Stimulated activated CD8-positive, alpha-beta memory T cell treated with anti-CD3 and anti-CD28 coated beads, Interleukin-4, amount 100 ng/mL, for 4 hours (primary cell): ENCODE measurements around the gene MED12L.
A peak's percentile ranks its signal among the peaks of the same experiment; 100 is the strongest.
"Not testable (repeated sequence)": the region's sequence is repeated elsewhere in the genome, so short reads cannot be mapped to it uniquely, and the experiment has no call there.

ENCODE experiments used
- DNase-seq, 2 donors: peaks; one replicate each; pipeline ENCODE4 v3.0.0-alpha.2; 2020; ENCODE audit warnings: low read depth in 2 of 2, low spot score in 1 of 2

MED12L gene

DNA sequence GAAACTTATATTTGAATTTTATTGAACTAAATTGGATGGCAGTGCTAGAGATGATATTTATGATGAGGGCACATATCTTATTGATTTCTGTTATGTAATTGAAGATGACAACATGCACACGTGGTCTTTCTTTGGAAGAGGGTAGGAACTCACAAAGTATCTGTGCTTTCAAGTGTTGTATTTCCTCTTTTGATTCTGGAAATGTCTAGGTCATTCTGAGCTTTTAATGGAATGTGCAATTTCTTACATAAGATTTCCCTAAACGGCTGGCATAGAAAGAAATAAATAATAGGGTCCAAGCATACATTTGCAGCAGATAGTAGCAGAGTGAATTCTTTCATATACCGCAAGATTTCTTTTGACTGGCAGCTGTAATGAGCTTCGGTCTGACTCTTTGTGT lies 127.7 kb downstream of the MED12L start:
- no peak for DNase-seq

DNA sequence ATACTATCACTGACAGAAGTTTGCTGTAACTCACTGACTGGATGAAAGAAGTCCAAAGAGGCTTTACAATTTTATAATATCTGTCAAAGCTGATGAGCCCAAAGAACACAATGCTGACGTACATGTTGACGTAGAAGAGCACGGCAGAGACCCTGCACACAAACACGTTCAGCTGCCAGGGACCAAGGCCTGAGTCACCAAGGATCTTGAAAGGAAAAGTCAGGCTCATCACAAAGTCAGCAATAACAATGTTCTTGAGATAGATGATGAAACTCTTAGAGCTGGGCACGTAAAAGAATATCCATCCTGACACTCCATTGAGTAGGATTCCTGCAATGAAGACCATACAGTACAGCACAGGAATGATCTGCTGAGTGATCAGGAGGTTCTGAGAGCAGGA lies 128.4 kb downstream of the MED12L start:
- DNase-seq: no peak

DNA sequence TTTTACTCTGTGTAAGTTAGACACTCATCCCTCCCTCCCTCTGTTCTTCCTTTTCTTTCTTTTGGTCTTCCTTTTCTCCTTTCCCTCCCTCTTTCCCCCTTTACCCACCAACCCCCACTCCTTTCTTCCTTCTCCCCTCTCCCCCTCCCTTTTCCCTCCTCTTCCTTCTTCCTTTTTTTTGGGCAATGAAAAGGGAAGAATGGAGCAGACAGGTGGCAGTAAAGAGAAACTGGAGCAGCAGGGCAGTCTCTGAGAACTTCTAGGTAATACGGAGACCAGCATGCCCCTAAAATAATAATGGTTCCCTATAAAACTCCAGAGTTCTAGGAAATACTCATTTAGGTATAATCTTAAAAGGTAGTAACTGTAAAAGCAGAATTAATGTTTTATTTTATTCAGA lies 129.0 kb downstream of the MED12L start:
- DNase-seq: no peak

DNA sequence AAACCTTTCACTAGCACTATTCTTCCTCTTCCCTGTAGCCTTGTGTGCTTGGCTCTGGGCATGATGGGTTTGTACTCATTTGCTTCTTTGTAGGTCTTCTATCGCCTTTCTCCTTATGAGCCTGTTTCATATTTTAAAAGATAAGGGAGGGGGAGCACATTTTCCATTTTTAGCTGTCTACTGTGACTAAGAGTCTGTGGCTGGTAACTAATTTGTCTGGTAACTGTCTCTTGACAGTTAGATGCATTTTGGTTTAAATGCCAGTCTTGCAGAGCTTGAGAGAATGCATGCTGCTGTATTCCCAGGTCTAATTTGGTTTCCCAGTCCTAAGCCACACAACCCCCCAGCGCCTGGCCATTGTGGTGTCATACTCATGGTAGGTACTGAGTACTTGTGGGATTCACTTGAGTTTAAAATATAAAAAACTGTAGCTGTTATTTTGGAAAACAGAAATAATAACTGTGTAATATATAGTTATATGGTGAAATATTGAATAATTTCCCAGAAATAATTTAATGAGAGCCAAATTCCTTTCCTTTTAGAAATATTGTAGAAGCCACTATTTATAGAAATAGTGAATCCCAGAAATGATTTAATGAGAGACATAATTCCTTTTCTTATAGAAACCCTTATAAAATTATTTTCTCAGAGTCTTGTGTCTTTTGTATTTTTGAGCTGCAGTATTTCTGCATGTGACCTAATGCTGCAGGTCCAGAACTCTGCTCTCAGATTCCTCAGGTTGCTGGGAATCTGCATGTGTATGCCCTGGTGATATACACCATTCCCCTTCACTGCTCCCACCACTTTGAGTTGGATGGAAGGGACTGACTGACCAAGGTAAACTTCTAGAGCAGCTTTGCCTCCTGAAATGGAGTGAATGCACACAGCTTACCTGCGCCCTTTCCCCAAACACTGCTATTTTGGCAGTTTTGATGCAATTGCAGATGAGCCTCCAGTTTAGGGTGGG lies 131.5 kb downstream of the MED12L start:
- no peak for DNase-seq

DNA sequence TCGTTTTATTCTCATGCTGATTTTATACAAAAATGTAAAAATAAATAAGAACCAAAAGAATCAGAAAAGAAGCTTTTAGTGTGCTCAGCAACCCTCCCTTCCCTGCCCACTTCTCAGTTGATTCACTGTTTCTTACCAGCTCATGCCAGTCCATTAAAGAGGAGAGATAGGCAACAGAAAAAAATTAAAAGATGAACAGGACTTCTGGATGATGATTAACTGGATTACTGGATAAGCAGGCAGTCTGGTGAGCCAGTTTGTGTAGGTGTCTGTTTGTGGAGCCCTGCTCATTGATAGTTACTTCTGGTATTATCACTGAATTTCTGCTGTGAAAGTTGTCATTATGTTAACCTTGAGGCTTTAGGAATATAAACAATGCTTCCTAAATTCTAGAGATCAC lies 132.7 kb downstream of the MED12L start:
- DNase-seq: no peak

DNA sequence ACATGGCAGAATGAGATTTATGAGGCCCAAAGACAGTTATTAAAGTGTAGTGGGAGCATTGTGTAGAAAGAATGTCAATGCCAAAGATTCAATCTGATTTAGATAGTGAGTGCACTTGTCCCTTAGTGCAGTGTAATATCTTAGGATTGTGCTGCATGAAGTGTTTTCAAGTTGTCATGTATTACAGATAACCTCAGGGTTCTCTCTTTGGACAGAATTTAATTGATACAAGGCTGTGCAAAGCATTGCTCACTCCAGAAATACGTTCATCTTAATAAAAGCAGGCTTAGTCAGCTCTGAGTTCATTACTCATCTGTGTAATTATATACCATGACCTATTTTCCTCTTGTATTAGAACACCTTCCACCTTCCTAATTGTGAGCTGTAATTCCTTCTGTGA lies 133.6 kb downstream of the MED12L start:
- no peak for DNase-seq

DNA sequence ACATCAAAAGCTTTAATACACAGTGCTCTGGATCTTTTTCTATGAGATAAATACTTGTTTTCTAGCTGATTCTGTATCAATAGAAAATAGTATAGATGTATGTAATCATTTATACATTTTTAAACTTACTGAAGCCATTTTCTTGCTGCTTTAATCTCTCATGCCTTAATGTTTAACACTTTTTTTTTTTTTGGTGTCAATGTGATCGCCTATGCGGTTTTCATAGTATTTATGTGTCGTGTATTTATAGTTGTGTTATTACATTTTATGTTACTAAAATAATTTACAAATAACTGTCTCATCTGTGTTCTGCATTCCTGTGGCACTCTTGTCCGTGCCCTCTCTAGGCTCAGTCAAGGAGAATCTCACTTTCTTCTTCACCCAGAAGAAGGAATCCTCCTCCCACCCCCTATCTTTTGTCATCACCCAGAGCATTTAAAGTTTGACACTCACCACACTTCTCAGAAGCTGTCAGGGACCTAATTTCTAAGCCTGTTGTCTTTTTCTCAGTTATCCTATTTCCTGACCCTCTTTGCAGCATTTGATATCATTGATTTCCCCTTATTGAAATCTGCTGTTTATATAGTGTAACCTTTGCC lies 138.9 kb downstream of the MED12L start:
- DNase-seq: no peak

DNA sequence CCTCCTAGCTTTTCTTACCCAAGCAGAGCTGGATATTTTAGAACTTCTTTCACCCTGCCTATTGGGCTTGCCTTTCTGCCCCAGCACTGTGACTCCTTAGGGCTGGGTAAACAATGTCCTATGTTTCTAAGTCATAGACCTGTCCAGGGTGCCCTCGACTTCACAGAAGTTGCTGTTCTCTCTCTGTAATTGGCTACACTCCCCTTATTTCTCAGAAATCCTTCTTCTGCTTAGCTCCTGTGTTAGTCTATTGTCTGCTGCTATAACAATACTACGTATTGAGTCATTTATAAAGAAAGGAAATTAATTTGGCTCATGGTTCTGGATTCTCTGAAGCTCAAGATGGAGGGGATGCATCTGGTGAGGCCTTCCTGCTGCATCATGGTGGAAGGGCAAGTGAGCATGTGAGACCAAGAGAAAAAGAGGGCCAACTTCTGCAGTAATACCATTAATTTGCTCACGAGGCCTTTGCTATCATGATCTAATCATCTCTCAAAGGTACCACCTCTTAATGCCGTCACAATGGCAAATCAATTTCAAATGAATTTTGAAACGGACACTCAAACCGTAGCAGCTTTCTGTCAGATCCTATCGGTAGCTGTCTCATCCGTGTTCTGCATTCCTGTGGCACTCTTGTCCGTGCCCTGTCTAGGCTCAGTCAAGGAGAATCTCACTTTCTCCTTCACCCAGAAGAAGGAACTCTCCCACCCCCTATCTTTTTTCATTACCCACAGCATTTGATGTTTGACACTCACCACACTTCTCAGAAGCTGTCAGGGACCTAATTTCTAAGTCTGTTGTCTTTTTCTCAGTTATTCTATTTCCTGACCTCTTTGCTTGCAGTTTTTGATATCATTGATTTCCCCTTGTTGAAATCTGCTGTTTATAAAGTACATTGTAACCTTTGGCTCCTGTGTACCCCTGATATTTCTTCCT lies 139.8 kb downstream of the MED12L start:
- no peak for DNase-seq

DNA sequence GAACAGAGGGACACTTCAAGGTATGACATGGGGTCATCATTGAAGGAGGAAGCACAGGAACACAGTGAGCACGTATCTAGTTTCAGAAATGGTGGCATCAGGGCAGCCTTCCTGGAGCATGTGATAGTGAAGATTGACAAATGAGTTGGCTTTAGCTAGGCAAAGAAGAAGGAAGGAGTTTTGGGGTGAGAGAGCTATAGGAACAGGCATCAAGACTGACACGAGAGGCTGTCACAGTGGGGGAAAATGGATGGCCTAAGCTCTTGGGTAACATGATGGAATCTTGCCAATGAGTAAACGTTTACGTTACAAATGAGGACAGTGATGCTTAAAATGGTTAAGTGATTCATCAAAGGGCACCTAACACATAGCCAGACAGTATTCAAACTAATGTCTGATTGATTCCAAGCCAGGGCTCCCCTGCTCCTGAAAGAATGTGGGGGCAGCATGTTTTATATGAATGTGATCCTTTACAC lies 140.7 kb downstream of the MED12L start:
- no peak for DNase-seq

DNA sequence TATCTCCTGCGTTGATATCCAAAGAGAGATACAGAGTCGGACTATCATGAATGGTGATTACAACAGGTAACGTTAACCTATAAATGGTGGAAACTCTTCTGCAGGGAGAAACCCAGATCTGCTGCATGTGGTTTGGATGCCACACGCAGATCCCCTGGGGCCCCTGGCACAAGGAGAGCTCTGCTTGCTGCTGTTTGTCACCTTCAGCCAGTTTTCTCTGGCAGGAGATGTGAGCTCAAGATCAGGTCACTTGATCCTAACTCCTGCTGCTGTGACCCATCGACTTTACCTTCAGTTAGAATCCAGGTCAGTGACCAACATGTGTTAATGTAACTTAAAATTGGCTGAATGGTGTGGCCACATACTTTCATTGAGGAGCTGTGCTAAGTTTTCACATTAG lies 141.4 kb downstream of the MED12L start:
- no peak for DNase-seq

DNA sequence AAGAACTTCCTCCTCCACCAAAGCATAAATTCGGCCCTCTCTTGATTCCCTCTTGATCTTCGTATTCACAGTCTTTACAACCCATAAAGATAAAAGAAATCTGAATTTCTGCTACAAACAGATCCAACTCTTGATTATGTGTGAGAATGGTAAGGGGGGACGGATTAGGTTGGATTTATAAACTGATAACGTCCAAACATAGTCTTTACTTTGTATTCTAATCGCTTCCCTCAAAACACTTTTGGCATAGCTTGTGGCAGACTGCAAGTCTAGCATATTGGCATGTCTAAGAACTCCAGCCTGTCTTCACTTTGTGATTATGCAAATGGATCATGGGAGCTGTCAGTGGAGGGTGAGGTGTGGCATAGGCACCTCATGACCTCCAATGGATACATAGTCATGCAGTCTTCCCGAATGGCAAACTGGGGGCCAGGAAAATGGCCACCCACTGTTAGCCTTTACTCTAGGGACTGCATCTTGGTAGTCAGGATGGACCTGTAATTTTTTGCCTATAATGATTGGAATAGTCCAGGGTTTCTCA lies 141.9 kb downstream of the MED12L start:
- DNase-seq: no peak

DNA sequence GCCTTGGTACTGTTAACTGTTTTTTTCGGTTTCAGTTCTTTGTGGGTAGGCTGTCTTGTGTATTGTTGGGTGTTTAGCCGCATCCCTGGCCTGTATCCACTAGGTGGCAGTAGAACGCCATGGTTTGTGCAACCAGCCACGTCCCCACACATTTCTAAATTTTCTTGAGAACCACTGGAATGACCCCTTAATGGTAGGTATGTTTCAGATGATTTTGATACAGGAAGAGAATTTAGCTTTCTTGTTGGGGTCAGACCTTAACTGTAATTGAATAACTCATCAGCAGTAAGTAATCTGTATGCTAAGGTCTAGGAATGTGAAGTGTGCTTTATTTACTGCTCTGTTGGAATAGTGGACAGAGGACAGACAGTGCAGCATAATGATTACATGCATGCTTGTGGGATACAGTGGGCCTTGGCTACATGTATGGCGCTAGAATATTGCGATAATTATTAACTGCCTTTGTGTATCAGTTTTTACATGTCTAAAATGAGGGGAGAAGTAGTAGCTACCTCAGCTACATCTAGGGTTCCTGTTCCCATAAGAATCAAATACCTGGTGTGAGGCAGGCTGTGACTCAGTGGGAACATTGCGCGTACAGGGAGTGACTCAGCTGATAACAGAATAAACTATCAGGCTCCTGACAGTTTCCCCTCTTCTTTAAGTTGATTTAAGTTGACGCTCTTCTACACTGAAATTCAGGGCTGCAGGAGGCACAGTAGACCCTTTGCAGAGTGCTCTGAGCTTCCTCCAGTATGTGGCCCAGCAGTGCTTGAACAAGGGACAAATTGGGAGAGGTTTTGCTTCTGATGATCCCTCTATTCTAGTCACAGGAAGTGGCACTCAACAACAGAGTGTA lies 142.6 kb downstream of the MED12L start:
- DNase-seq: peak; percentile 55 to 66

DNA sequence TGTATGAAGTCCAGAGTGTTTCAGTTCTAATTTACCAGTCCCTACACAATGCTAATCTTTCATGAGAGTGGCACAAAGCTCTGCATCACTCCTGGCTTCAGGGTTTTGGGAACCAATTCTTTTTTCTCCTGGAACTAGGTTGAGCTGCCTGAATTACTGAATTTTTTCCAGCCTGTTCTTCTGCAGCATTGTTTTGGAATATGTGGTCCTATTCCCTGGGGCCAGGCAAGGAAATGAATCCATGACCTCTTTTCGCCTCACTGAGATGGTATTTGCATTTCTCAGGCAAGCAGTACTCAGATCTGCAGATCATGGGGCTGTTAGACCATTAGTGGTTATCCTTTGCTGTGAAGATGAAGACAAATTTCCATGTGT lies 143.2 kb downstream of the MED12L start:
- no peak for DNase-seq

DNA sequence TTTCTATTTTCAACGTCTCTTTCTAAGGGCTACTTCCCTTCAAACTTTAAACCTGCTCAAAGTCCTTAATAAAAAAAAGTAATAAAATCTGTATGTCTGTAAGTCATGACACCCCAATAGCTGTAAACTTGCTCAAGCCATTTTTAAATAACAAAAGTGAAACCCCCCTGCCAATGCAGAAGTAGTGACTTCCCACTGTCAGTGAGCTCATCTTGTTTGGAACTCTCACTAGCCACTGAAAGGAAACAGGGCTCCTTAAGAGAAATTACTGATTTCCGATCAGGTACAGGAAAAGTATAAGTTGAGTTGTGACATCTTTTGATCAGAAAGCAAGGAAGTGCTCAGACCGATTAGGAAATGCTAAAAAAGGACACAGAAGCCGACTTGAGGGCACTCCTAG lies 145.2 kb downstream of the MED12L start:
- no peak for DNase-seq

DNA sequence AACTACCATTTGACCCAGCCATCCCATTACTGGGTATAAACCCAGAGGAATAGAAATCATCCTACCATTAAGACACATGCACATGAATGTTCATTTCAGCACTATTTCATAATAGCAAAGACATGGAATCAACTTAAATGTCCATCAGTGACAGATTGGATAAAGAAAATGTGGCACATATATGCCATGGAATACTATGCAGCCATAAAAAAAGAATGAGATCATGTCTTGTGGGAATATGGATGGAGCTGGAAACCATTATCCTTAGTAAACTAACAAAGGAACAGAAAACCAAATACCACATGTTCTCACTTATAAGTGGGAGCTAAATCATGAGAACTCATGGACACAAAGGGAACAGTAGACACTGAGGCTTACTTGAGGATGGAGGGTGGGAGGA lies 146.9 kb downstream of the MED12L start:
- DNase-seq: not testable (repeated sequence)

DNA sequence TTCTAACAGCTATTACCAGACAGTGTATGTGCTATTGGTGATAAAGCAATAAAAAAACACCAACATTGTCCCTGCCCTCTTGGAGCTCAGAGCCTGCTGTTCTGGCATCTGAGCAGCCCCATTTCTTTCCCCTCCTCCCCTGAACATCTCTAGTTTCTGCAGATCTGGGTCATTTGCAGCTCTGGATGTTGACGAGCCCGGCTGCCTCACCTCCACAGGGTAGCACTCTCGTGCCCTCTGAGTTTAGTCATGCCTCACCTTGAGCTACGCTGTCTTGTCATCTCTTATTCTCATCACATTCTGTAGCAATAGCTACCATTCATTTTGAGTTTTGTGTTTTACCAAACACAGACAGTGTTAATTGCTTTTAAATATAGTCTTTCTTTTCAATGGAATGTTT lies 147.5 kb downstream of the MED12L start:
- DNase-seq: no peak

DNA sequence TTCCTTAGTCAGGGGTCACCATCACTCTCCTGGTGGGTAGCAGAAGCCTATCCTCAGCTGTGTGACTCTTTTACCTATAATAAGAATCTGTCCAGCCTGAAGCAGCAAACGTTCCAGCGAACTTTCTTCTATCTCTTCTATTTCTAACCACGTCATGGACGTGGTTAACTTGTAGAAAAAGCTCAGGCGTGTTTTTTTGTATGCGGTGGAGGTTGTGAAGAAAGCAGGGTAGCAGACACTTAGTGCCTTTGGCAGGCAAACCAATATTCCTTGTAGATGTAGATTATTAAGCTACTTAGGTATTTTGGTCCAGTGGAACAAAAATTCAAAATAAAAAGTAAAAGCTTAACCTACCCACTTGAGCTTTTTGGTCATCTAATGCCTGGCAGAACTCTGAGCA lies 149.4 kb downstream of the MED12L start:
- DNase-seq: no peak

DNA sequence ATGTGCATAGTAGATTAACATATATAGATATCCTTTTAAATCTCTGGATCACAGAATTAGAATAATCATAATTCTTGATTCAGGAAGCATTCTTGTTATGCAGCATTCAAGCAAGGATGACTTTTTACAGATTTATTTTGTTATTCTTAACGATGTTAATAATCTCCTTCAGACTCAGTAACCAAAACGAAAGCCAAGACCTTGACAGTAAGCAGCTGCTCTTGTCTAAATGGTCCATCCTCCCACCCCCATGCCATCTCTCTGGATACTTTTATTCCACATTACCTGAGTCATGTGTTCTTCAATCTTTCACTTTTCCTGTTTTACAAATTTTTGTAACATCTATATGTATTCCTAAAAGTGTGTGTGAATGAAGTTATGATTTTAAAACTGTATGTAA lies 150.9 kb downstream of the MED12L start:
- DNase-seq: no peak

DNA sequence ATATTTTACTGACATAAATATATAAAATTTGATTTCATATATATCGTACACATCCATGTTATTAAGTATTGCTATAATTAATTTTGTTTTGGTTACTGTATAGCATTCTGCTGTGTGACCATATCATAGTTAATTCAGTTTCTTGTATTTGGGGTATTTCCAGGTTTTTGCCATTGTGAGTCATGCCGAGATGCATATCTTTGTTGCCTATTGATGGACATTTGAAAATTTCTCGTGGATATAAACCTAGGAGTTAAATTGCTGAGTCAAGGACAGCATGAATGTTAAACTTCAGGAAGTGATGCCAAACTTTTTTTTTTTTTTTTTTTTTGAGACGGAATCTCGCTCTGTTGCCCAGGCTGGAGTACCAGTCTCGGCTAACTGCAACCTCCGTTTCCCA lies 151.3 kb downstream of the MED12L start:
- DNase-seq: no peak

DNA sequence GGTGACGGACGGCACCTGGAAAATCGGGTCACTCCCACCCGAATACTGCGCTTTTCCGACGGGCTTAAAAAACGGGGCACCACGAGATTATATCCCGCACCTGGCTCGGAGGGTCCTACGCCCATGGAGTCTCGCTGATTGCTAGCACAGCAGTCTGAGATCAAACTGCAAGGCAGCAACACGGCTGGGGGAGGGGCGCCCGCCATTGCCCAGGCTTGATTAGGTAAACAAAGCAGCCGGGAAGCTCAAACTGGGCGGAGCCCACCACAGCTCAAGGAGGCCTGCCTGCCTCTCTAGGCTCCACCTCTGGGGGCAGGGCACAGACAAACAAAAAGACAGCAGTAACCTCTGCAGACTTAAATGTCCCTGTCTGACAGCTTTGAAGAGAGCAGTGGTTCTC lies 156.5 kb downstream of the MED12L start:
- DNase-seq: not testable (repeated sequence)
